ENCODE data around the gene WDR31.

WDR31 gene

GRCh38 chr9:113345190-113345589, 5.1 kb upstream of the WDR31 start:
- H3K36me3 ChIP-seq (ENCODE audit: insufficient read depth): no peaks in the 10 kb centered on the region
- no peak overlapping the region for H3K9ac ChIP-seq
- H3K4me2 ChIP-seq: no peak overlapping the region
- no peak overlapping the region for H3K27ac ChIP-seq
- H2AFZ ChIP-seq (ENCODE audit: low read depth): no peak overlapping the region
- peaks cover 11% of the 10 kb centered on the region for H3K4me1 ChIP-seq (ENCODE audit: low read depth, poor library complexity, severe bottlenecking)
- no peaks in the 10 kb centered on the region for H3K27me3 ChIP-seq (ENCODE audit: insufficient read depth, low read depth)
- no peak overlapping the region for H3K4me3 ChIP-seq (IDR thresholded peaks at IDR 0.05; ENCODE audit: insufficient read depth, low read depth, low read length)
- H3K79me2 ChIP-seq (ENCODE audit: insufficient read depth, low read depth): no peaks in the 10 kb centered on the region
- H4K20me1 ChIP-seq (ENCODE audit: insufficient read depth): no peaks in the 10 kb centered on the region
- TF ChIP-seq, protein P1, sequence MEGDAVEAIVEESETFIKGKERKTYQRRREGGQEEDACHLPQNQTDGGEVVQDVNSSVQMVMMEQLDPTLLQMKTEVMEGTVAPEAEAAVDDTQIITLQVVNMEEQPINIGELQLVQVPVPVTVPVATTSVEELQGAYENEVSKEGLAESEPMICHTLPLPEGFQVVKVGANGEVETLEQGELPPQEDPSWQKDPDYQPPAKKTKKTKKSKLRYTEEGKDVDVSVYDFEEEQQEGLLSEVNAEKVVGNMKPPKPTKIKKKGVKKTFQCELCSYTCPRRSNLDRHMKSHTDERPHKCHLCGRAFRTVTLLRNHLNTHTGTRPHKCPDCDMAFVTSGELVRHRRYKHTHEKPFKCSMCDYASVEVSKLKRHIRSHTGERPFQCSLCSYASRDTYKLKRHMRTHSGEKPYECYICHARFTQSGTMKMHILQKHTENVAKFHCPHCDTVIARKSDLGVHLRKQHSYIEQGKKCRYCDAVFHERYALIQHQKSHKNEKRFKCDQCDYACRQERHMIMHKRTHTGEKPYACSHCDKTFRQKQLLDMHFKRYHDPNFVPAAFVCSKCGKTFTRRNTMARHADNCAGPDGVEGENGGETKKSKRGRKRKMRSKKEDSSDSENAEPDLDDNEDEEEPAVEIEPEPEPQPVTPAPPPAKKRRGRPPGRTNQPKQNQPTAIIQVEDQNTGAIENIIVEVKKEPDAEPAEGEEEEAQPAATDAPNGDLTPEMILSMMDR (conservative IDR thresholded peaks at IDR 0.05; ENCODE audit: low read depth, low read length): no peak

GRCh38 chr9:113343732-113344231, 3.7 kb upstream of the WDR31 start:
- Histone ChIP-seq H2AFZ (ENCODE audit: low read depth) (no peak overlapping the region; the same call in 1 of the 2 replicates), H3K9ac (no peak overlapping the region), H3K27ac (no peak overlapping the region), H3K27me3 (ENCODE audit: insufficient read depth, low read depth) (no peaks in the 10 kb centered on the region), H3K36me3 (ENCODE audit: insufficient read depth) (no peaks in the 10 kb centered on the region), H3K4me1 (ENCODE audit: low read depth, poor library complexity, severe bottlenecking) (peaks cover 14% of the 10 kb centered on the region), H3K4me2 (no peak overlapping the region), H3K4me3 (IDR thresholded peaks at IDR 0.05; ENCODE audit: insufficient read depth, low read depth, low read length) (no peak overlapping the region), H3K79me2 (ENCODE audit: insufficient read depth, low read depth) (no peaks in the 10 kb centered on the region), H4K20me1 (ENCODE audit: insufficient read depth) (no peaks in the 10 kb centered on the region)
- TF ChIP-seq, protein P1 (conservative IDR thresholded peaks at IDR 0.05; ENCODE audit: low read depth, low read length): no peak

DNA sequence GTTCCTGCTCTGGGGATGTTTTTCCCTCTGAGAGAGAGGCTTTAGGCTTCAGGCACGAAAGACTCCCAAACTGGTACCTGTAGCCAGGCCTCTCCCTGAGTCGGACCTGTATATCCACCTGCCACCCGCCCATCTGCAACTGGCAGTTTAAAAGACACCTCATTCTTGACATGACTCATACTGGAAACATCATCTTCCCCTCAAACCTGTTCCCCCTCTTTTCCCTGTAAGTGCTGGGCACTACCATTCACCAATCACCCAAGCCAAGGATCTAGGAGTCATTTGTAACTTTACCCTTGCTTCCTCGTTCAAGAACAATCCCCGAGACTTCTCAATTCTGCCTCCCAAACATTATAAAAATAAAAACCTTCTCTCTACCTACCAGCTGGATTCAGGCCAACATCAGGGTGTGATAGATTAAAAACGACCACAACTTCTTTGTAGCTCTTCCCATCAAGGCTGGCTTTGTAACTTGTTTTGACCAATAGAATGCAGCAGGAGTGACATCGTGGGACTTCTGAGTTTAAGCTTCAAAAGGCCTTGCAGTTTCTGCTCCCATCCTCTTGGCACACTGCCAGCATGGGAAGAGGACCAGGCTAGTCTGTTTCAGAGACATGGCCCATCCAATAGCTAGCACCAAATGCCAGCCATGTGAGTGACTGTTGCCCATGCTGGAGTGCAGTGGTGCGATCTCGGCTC, 1.8 kb upstream of the WDR31 start:
- Histone ChIP-seq H3K27me3 (ENCODE audit: insufficient read depth, low read depth) (no peaks in the 10 kb centered on the region), H3K79me2 (ENCODE audit: insufficient read depth, low read depth) (no peaks in the 10 kb centered on the region), H3K9ac (no peak overlapping the region), H3K4me3 (IDR thresholded peaks at IDR 0.05; ENCODE audit: insufficient read depth, low read depth, low read length) (no peak overlapping the region), H4K20me1 (ENCODE audit: insufficient read depth) (no peaks in the 10 kb centered on the region), H2AFZ (ENCODE audit: low read depth) (no peak overlapping the region), H3K4me2 (no peak overlapping the region), H3K4me1 (ENCODE audit: low read depth, poor library complexity, severe bottlenecking) (peaks cover 14% of the 10 kb centered on the region), H3K27ac (no peak overlapping the region), H3K36me3 (ENCODE audit: insufficient read depth) (no peaks in the 10 kb centered on the region)
- TF ChIP-seq, protein P1 (conservative IDR thresholded peaks at IDR 0.05; ENCODE audit: low read depth, low read length): no peak

- H3K79me2 ChIP-seq (ENCODE audit: insufficient read depth, low read depth): no peaks in the 10 kb centered on the region
- no peaks in the 10 kb centered on the region for H3K27me3 ChIP-seq (ENCODE audit: insufficient read depth, low read depth)
- H3K36me3 ChIP-seq (ENCODE audit: insufficient read depth): no peaks in the 10 kb centered on the region
- H3K4me3 ChIP-seq (IDR thresholded peaks at IDR 0.05; ENCODE audit: insufficient read depth, low read depth, low read length): no peak overlapping the region
- no peak overlapping the region for H3K9ac ChIP-seq
- no peak overlapping the region for H3K27ac ChIP-seq
- TF ChIP-seq, protein P1 (conservative IDR thresholded peaks at IDR 0.05; ENCODE audit: low read depth, low read length): no peak
- H3K4me2 ChIP-seq: no peak overlapping the region
- peaks cover 9% of the 10 kb centered on the region for H3K4me1 ChIP-seq (ENCODE audit: low read depth, poor library complexity, severe bottlenecking)
- H4K20me1 ChIP-seq (ENCODE audit: insufficient read depth): no peaks in the 10 kb centered on the region
- H2AFZ ChIP-seq (ENCODE audit: low read depth): no peak overlapping the region
These were observed 2.4 kb downstream of the WDR31 start for GRCh38 chr9:113337714-113338113.
